C4-2B (cell line): ENCODE data around the gene TNRC18.
"Not testable (repeated sequence)": the region's sequence is repeated elsewhere in the genome, so short reads cannot be mapped to it uniquely, and the experiment has no call there.

Experiments used
- CTCF ChIP-seq: fragments of 450-650 bp; conservative IDR thresholded peaks from 2 replicates; pipeline ENCODE4 v1.5.1; 2017; ENCODE audit warnings: mild to moderate bottlenecking
- ZFX ChIP-seq: fragments of 450-650 bp; IDR thresholded peaks from 2 replicates; pipeline ENCODE4 v1.6.1; 2017

- TF ChIP-seq CTCF, ZFX: not testable (repeated sequence)
Observed at GRCh38 chr7:5471623-5472022, 48.0 kb upstream of the TNRC18 start.
